Measurements from ENCODE around the gene ANO10.

The ANO10 gene

GRCh38 chr3:43366885-43367284 is 254.9 kb downstream of the ANO10 start:
- H3K4me3 ChIP-seq (ENCODE audit: low read depth, low read length), result no peak overlapping the region
- TF ChIP-seq CTCF (IDR thresholded peaks at IDR 0.05; ENCODE audit: low read depth, low read length), result no peak

GRCh38 chr3:43366481-43366880 is 255.3 kb downstream of the ANO10 start:
- no peak for TF ChIP-seq CTCF (IDR thresholded peaks at IDR 0.05; ENCODE audit: low read depth, low read length)
- no peak overlapping the region for H3K4me3 ChIP-seq (ENCODE audit: low read depth, low read length)

- H3K4me3 ChIP-seq (ENCODE audit: low read depth, low read length), result no peak overlapping the region
- no peak for TF ChIP-seq CTCF (IDR thresholded peaks at IDR 0.05; ENCODE audit: low read depth, low read length)
Measured at GRCh38 chr3:43365601-43366305, 256.1 kb downstream of the ANO10 start.

GRCh38 chr3:43364926-43365325 is 256.9 kb downstream of the ANO10 start:
- TF ChIP-seq CTCF (IDR thresholded peaks at IDR 0.05; ENCODE audit: low read depth, low read length), result no peak
- no peak overlapping the region for H3K4me3 ChIP-seq (ENCODE audit: low read depth, low read length)

GRCh38 chr3:43364494-43364893 is 257.3 kb downstream of the ANO10 start:
- no peak overlapping the region for H3K4me3 ChIP-seq (ENCODE audit: low read depth, low read length)
- no peak for TF ChIP-seq CTCF (IDR thresholded peaks at IDR 0.05; ENCODE audit: low read depth, low read length)

GRCh38 chr3:43363621-43364266 is 258.1 kb downstream of the ANO10 start:
- no peak overlapping the region for H3K4me3 ChIP-seq (ENCODE audit: low read depth, low read length)
- TF ChIP-seq CTCF (IDR thresholded peaks at IDR 0.05; ENCODE audit: low read depth, low read length), result no peak

- TF ChIP-seq CTCF (IDR thresholded peaks at IDR 0.05; ENCODE audit: low read depth, low read length), result no peak
- no peak overlapping the region for H3K4me3 ChIP-seq (ENCODE audit: low read depth, low read length)
Measured at GRCh38 chr3:43362961-43363360, 258.9 kb downstream of the ANO10 start.
